Adrenal gland (tissue), 12 donors: ENCODE results near the gene ERVMER34-1. TPM values are rescaled to one million over a fixed set of nuclear protein-coding genes. Genes with fewer than 3 reads are reported as not detected.

Experiments
- DNase-seq, 7 donors: peaks; one replicate each; pipeline ENCODE4 v3.0.0-alpha.2; 2019 to 2020
- H3K27ac ChIP-seq, 5 donors: fragments of 200-600 bp; sonication (generic) in 4 of 5; 1 replicate in 3 of 5; 2 replicates in 2 of 5; pipeline versions ENCODE4 v1.5.1 to v1.8.0; 2016 to 2020; ENCODE audit warnings: mild to moderate bottlenecking in 1 of 5
- H3K27me3 ChIP-seq: fragments of 200-600 bp; 2 replicates; pipeline ENCODE4 v1.8.0; 2021
- H3K36me3 ChIP-seq, 2 donors: fragments of 200-600 bp; replicated peaks in 1 of 2; 1 replicate in 1 of 2; 2 replicates in 1 of 2; pipeline versions ENCODE4 v1.5.1 to v1.8.0; 2018 to 2022
- H3K4me1 ChIP-seq, 2 donors: fragments of 200-600 bp; replicated peaks in 1 of 2; 1 replicate in 1 of 2; 2 replicates in 1 of 2; pipeline versions ENCODE4 v1.5.1 to v1.8.0; 2018 to 2021
- H3K4me3 ChIP-seq, 4 donors: fragments of 200-600 bp; sonication (generic) in 3 of 4; one replicate each; pipeline ENCODE4 v1.5.1; 2016 to 2018
- H3K9me3 ChIP-seq, 3 donors: fragments of 200-600 bp; sonication (generic) in 1 of 3; replicated peaks in 1 of 3; 1 replicate in 2 of 3; 2 replicates in 1 of 3; pipeline versions ENCODE4 v1.5.1 to v1.8.0; 2016 to 2021
- POLR2A ChIP-seq, 2 donors: fragments of 450-650 bp; IDR thresholded peaks; one replicate each; pipeline ENCODE4 v1.6.1; 2017; ENCODE audit warnings: antibody characterized with exemption in 2 of 2, mild to moderate bottlenecking in 2 of 2, moderate library complexity in 1 of 2
- WGBS, 4 donors: extraction: QIAGEN DNeasy Blood & Tissue Kit in 2 of 4; methylation state at CpG; one replicate each; pipeline versions ENCODE4 v1.1.5 to v1.1.7; 2013 to 2017; 5-methylcytosine and 5-hydroxymethylcytosine counted together
- intact Hi-C, 2 donors: fragments of 100-400 bp; cut with DNase I; formaldehyde crosslinking; loops; one replicate each; pipeline versions ENCODE4 v1.14.1 to v1.15.0; 2022 to 2023
- polyA plus RNA-seq, 3 donors: library from polyadenylated mRNA; stranded (reverse); fragments of 200-250 nt in 2 of 3; fragments of 350-450 nt in 1 of 3; fragmentation: Illumina TruSeq in 1 of 3; extraction: RNeasy Lipid Tissue Mini Kit (QIAGEN cat#74804) in 1 of 3; gene quantifications; one replicate each; pipeline ENCODE4 v1.2.3, GENCODE V29; 2013 to 2014
- total RNA-seq, 9 donors: library from RNA; depleted of rRNA in 4 of 9; stranded (reverse); fragments of >200 nt in 4 of 9; fragments of 120-200 nt in 1 of 9; fragmentation: NEBNext Ultra II Directional in 1 of 9; extraction: Animal tissue kit (Norgen Biotek cat#: 25700) in 1 of 9; gene quantifications; one replicate each; pipeline versions ENCODE4 v1.1.0 to v1.2.4, GENCODE V29; 2013 to 2023
- TF ChIP-seq, protein P1 (sequence below), 6 experiments: fragments of 450-650 bp in 4 of 6; fragments of 200-600 bp in 2 of 6; sonication (generic) in 1 of 6; IDR thresholded peaks; 1 replicate in 5 of 6; 2 replicates in 1 of 6; pipeline versions ENCODE4 v1.5.1 to v1.8.0; 2016 to 2021; ENCODE audit warnings: antibody characterized with exemption in 6 of 6, mild to moderate bottlenecking in 2 of 6, moderate library complexity in 1 of 6
- donor health status: healthy with polysubstance abuse.
- donor health status: Bipolar disorder and iron deficiency.
- donor health status: DM: yes; HTN: yes; CAD: no.
- donor health status: DM: no; HTN: no; CAD: no.
- donor health status: DM: no; HTN: no; CAD: no.
- donor health status: DM: yes; HTN: yes; CAD: no.

ERVMER34-1 gene
- total and polyA plus RNA-seq, 12 donors: 0.28 to 2.1 (median 0.97) TPM

DNA sequence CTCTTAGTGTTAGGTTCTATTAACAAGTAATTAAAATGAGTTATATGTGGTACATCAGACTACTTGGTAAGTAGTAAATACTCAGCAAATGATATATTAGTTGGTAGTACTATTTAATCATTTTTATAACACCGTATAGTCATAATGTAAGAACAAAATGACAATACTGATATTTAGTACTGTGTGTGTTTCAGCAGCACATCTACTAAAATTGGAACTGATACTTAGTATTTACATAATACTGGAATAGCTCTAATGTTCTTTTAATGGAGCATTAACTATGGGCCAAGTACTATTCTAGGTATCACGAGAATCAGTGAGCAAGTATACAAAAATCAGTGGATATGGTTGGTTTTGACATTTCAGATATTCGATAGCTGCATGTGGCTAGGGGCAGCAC is 35.3 kb downstream of the ERVMER34-1 start:
- TF ChIP-seq, protein P1, sequence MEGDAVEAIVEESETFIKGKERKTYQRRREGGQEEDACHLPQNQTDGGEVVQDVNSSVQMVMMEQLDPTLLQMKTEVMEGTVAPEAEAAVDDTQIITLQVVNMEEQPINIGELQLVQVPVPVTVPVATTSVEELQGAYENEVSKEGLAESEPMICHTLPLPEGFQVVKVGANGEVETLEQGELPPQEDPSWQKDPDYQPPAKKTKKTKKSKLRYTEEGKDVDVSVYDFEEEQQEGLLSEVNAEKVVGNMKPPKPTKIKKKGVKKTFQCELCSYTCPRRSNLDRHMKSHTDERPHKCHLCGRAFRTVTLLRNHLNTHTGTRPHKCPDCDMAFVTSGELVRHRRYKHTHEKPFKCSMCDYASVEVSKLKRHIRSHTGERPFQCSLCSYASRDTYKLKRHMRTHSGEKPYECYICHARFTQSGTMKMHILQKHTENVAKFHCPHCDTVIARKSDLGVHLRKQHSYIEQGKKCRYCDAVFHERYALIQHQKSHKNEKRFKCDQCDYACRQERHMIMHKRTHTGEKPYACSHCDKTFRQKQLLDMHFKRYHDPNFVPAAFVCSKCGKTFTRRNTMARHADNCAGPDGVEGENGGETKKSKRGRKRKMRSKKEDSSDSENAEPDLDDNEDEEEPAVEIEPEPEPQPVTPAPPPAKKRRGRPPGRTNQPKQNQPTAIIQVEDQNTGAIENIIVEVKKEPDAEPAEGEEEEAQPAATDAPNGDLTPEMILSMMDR (IDR thresholded peaks at IDR 0.05): no peak
- TF ChIP-seq POLR2A (IDR thresholded peaks at IDR 0.05): no peak
- H3K27ac ChIP-seq: no peak overlapping the region
- peaks cover 16 to 25% of the 10 kb centered on the region in 2 donors for H3K4me1 ChIP-seq
- intact Hi-C loops: loop anchor here in 1 of 2 donors (10.0 kb wide), 1 partner anchor 149 kb away; the partner anchor contains the start of gene RASL11B
- H3K4me3 ChIP-seq: no peak overlapping the region
- no peaks in the 10 kb centered on the region for H3K9me3 ChIP-seq
- 90 to 96% (median 92%) methylated on average over 3 of the region's 3 CpGs for WGBS, 4 donors
- H3K36me3 ChIP-seq: peaks cover 0 to 17% of the 10 kb centered on the region in 2 donors
- no peaks in the 10 kb centered on the region for H3K27me3 ChIP-seq
- DNase-seq: no peak

DNA sequence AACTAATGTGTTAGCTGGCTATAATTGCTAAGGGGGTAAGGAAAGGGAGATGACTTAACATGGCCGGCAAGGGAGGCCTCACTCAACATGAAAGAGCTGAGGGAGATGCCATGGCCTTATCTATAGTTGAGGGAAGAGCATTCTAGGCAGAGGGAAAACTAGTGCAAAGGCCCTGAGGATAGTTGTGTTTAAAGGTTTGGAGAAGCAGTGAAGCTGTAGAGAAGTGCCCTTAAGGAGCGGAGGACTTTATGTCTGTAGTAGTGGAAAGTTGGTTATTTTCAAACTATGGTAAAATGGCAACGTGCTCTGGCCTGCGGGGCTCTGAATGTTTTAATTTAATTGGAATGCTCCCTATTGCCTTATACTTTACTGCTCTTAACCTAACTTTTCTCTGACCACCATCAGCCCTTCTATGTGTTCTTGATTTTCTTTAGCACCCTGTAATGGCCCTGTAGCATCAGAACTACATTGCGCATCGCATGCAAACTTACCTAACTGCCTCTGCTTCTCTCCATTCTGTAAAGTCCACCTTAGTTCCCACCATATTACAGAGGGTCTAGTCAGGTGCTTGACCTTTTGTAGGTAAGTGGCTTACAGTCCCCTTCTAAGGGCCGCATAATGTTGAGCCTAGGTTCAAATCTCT is 35.8 kb downstream of the ERVMER34-1 start:
- intact Hi-C loops: loop anchor here in 1 of 2 donors (10.0 kb wide), 1 partner anchor 149 kb away; the partner anchor contains the start of gene RASL11B
- TF ChIP-seq, protein P1 (IDR thresholded peaks at IDR 0.05): no peak
- TF ChIP-seq POLR2A (IDR thresholded peaks at IDR 0.05): no peak
- no peak overlapping the region for H3K4me3 ChIP-seq
- H3K9me3 ChIP-seq: no peaks in the 10 kb centered on the region
- 92 to 96% (median 96%) methylated on average over 7 of the region's 7 CpGs for WGBS, 4 donors
- no peaks in the 10 kb centered on the region for H3K27me3 ChIP-seq
- H3K4me1 ChIP-seq: peaks cover 16 to 25% of the 10 kb centered on the region in 2 donors
- peaks cover 0 to 17% of the 10 kb centered on the region in 2 donors for H3K36me3 ChIP-seq
- DNase-seq: no peak
- peak overlapping the region in 1 of 5 donors; percentile 14 for H3K27ac ChIP-seq

DNA sequence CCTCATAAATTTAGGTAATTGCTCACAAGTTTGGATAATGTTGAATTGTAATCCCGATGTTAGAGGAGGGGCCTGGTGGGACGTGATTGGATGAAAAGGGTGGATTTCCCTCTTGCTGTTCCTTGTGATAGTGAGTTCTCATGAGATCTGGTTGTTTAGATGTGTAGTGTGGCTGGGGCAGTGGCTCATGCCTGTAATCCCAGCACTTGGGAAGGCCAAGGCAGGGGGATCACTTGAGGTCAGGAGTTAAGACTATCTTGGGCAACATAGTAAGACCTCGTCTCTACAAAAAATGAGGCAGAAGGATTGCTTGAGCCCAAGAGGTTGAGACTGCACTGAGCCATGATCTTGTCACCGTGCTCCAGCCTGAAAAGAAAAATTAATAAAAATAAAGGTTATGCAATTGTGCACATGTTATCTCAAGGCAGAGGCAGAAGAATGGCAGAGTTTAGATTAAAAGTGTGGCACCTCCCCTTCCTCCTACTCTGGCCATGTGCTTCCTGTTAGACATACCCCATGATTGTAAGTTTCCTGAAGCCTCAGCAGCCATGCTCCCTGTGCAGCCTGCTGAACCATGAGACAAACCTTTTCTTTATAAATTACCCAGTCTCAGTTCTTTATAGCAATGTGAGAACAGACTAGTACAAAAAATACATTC is 36.5 kb downstream of the ERVMER34-1 start:
- DNase-seq: peak in 1 of 7 donors; percentile 25
- TF ChIP-seq, protein P1 (IDR thresholded peaks at IDR 0.05): no peak
- no peak for TF ChIP-seq POLR2A (IDR thresholded peaks at IDR 0.05)
- Histone ChIP-seq H3K36me3 (peaks cover 0 to 17% of the 10 kb centered on the region in 2 donors), H3K4me1 (peaks cover 16 to 25% of the 10 kb centered on the region in 2 donors), H3K27me3 (no peaks in the 10 kb centered on the region), H3K9me3 (no peaks in the 10 kb centered on the region), H3K27ac (peak overlapping the region in 3 of 5 donors; percentile 50 to 98 (median 96)), H3K4me3 (no peak overlapping the region)
- intact Hi-C loops: loop anchor here in 1 of 2 donors (10.0 kb wide), 1 partner anchor 150 kb away; the partner anchor contains the start of gene RASL11B
- 54 to 65% (median 59%) methylated on average over 4 of the region's 4 CpGs for WGBS, 4 donors

DNA sequence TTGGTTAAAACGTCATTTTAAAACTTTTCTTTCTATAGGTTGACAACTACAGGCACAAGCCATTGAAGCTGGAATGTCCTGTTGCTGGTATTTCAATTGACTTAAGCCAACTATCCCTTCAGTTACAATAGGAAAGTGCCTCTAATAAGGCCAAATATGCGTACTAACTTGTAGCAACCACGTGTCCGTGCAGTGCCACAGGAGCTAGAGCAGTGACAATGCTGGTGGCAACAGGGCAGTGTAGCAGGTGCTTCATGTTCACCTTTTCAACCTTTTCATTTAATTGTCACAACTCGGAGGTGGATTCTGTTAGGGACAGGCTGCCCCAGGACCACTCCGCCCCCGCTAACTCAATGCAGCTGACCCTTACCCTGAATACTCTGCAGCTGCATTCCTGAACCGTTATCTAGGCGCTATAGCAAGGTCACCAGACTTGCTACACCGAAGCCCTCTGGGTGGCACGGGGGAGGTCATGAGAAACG is 37.7 kb downstream of the ERVMER34-1 start:
- TF ChIP-seq POLR2A (IDR thresholded peaks at IDR 0.05): peak in 1 of 2 donors; percentile 11
- TF ChIP-seq, protein P1 (IDR thresholded peaks at IDR 0.05): no peak
- Histone ChIP-seq H3K27me3 (no peaks in the 10 kb centered on the region), H3K36me3 (peaks cover 0 to 17% of the 10 kb centered on the region in 2 donors), H3K4me1 (peaks cover 16 to 25% of the 10 kb centered on the region in 2 donors), H3K4me3 (peak overlapping the region in 1 of 4 donors; percentile 89), H3K27ac (peak overlapping the region in 4 of 5 donors; percentile 93 to 99 (median 97)), H3K9me3 (no peaks in the 10 kb centered on the region)
- peak in 6 of 7 donors; percentile 23 to 64 (median 40) for DNase-seq
- 39 to 45% (median 44%) methylated on average over 12 of the region's 12 CpGs for WGBS, 4 donors
- intact Hi-C loops: loop anchor here in 1 of 2 donors (10.0 kb wide), 1 partner anchor 151 kb away; the partner anchor contains the start of gene RASL11B
